Fibroblast of lung (primary cell): ENCODE data around the gene PRRC2B. TPM values are rescaled to one million over a fixed set of nuclear protein-coding genes. Genes with fewer than 3 reads are reported as not detected.

Experiments
- DNase-seq, 2 donors: peaks; one replicate each; pipeline versions ENCODE4 v3.0.0 to v3.0.0-alpha.2; 2010; ENCODE audit warnings: low read depth in 2 of 2
- H2AFZ ChIP-seq: 2 replicates; pipeline ENCODE4 v1.5.1; 2012; ENCODE audit warnings: low read length, control low read depth, inconsistent platforms
- H3K27ac ChIP-seq: 2 replicates; pipeline ENCODE4 v1.5.1; 2011; ENCODE audit warnings: low read length, control low read depth; ENCODE audit not compliant: insufficient read depth
- H3K27me3 ChIP-seq: 2 replicates; pipeline ENCODE4 v1.5.1; 2011; ENCODE audit warnings: mild to moderate bottlenecking, low read length; ENCODE audit not compliant: control insufficient read depth, insufficient read depth
- H3K36me3 ChIP-seq: 2 replicates; pipeline ENCODE4 v1.5.1; 2011; ENCODE audit warnings: low read length; ENCODE audit not compliant: control insufficient read depth, insufficient read depth
- H3K4me1 ChIP-seq: 2 replicates; pipeline ENCODE4 v1.5.1; 2011; ENCODE audit warnings: low read length; ENCODE audit not compliant: control insufficient read depth, insufficient read depth; ENCODE audit errors: extremely low read depth
- H3K4me2 ChIP-seq: 2 replicates; pipeline ENCODE4 v1.5.1; 2011; ENCODE audit warnings: low read length, control low read depth; ENCODE audit not compliant: insufficient read depth; ENCODE audit errors: extremely low read depth
- H3K4me3 ChIP-seq, 4 experiments: fragments of 200-600 bp in 1 of 4; sonication (generic) in 1 of 4; replicated peaks in 1 of 4; 2 replicates each; pipeline ENCODE4 v1.5.1; 2011 to 2016; ENCODE audit warnings: low read length in 4 of 4, low read depth in 3 of 4, mild to moderate bottlenecking in 3 of 4, control low read depth in 2 of 4, inconsistent platforms in 1 of 4, mixed read lengths in 1 of 4; ENCODE audit not compliant: insufficient read depth in 1 of 4; ENCODE audit errors: control extremely low read depth in 1 of 4
- H3K79me2 ChIP-seq: 2 replicates; pipeline ENCODE4 v1.5.1; 2012; ENCODE audit warnings: mild to moderate bottlenecking, low read length, inconsistent platforms; ENCODE audit not compliant: control insufficient read depth, insufficient read depth
- H3K9ac ChIP-seq: 2 replicates; pipeline ENCODE4 v1.5.1; 2011; ENCODE audit warnings: mild to moderate bottlenecking, low read length, control low read depth; ENCODE audit not compliant: insufficient read depth
- H3K9me3 ChIP-seq: 2 replicates; pipeline ENCODE4 v1.5.1; 2012; ENCODE audit warnings: low read depth, low read length; ENCODE audit not compliant: control insufficient read depth, insufficient read depth
- H4K20me1 ChIP-seq: 2 replicates; pipeline ENCODE4 v1.5.1; 2011; ENCODE audit warnings: low read length; ENCODE audit not compliant: control insufficient read depth, insufficient read depth; ENCODE audit errors: extremely low read depth
- EZH2 ChIP-seq: IDR thresholded peaks from 2 replicates; pipeline ENCODE4 v1.5.1; 2012; ENCODE audit warnings: low read length, control low read depth, mild to moderate bottlenecking; ENCODE audit errors: missing control alignments
- polyA plus RNA-seq, 2 donors: library from polyadenylated mRNA; depleted of rRNA in 1 of 2; stranded (reverse) in 1 of 2; unstranded in 1 of 2; fragments of >200 nt; gene quantifications; 2 replicates each; pipeline ENCODE4 v1.2.1, GENCODE V29; 2011 to 2012; ENCODE audit warnings: missing spikeins in 1 of 2
- total RNA-seq: library from RNA; depleted of rRNA; stranded (reverse); fragments of >200 nt; gene quantifications from 2 replicates; pipeline ENCODE4 v1.2.1, GENCODE V29; 2014
- TF ChIP-seq, protein P1 (sequence below), 2 donors: IDR thresholded peaks in 1 of 2; conservative IDR thresholded peaks in 1 of 2; 1 replicate in 1 of 2; 2 replicates in 1 of 2; pipeline ENCODE4 v1.5.1; 2011 to 2012; ENCODE audit warnings: low read length in 2 of 2, control low read depth in 1 of 2, inconsistent platforms in 1 of 2, low read depth in 1 of 2, mild to moderate bottlenecking in 1 of 2

Gene PRRC2B
- total and polyA plus RNA-seq, 2 donors (not counting 1 experiment from before 2014, with no cell fraction given), result 29.9 to 66.4 TPM

GRCh38 chr9:131438190-131438589 is 44.3 kb downstream of the PRRC2B start:
- Histone ChIP-seq H2AFZ (no peak overlapping the region), H3K4me1 (peaks cover 12% of the 10 kb centered on the region), H3K27me3 (no peaks in the 10 kb centered on the region), H3K9me3 (no peaks in the 10 kb centered on the region), H3K4me3 (no peak overlapping the region), H3K4me2 (no peak overlapping the region), H3K9ac (no peak overlapping the region), H3K27ac (no peak overlapping the region), H3K79me2 (peaks cover 22% of the 10 kb centered on the region), H4K20me1 (no peaks in the 10 kb centered on the region), H3K36me3 (peaks cover 27% of the 10 kb centered on the region)
- DNase-seq, result no peak
- TF ChIP-seq EZH2, result no peak
- TF ChIP-seq, protein P1, sequence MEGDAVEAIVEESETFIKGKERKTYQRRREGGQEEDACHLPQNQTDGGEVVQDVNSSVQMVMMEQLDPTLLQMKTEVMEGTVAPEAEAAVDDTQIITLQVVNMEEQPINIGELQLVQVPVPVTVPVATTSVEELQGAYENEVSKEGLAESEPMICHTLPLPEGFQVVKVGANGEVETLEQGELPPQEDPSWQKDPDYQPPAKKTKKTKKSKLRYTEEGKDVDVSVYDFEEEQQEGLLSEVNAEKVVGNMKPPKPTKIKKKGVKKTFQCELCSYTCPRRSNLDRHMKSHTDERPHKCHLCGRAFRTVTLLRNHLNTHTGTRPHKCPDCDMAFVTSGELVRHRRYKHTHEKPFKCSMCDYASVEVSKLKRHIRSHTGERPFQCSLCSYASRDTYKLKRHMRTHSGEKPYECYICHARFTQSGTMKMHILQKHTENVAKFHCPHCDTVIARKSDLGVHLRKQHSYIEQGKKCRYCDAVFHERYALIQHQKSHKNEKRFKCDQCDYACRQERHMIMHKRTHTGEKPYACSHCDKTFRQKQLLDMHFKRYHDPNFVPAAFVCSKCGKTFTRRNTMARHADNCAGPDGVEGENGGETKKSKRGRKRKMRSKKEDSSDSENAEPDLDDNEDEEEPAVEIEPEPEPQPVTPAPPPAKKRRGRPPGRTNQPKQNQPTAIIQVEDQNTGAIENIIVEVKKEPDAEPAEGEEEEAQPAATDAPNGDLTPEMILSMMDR (conservative IDR thresholded peaks at IDR 0.05 in 1 of 2, IDR thresholded peaks at IDR 0.05 in 1 of 2; ENCODE audit: low read depth in 1 of 2, low read length in 2 of 2), result no peak

GRCh38 chr9:131439224-131439623 is 45.3 kb downstream of the PRRC2B start:
- Histone ChIP-seq H3K27me3 (no peaks in the 10 kb centered on the region), H4K20me1 (no peaks in the 10 kb centered on the region), H3K27ac (no peak overlapping the region), H2AFZ (no peak overlapping the region), H3K9me3 (no peaks in the 10 kb centered on the region), H3K4me1 (peaks cover 1% of the 10 kb centered on the region), H3K9ac (no peak overlapping the region), H3K4me3 (no peak overlapping the region), H3K79me2 (peaks cover 16% of the 10 kb centered on the region), H3K36me3 (peaks cover 32% of the 10 kb centered on the region), H3K4me2 (no peak overlapping the region)
- no peak for DNase-seq
- TF ChIP-seq EZH2, result no peak
- TF ChIP-seq, protein P1 (conservative IDR thresholded peaks at IDR 0.05 in 1 of 2, IDR thresholded peaks at IDR 0.05 in 1 of 2; ENCODE audit: low read depth in 1 of 2, low read length in 2 of 2), result no peak

GRCh38 chr9:131441441-131441840 is 47.6 kb downstream of the PRRC2B start:
- Histone ChIP-seq H3K9ac (no peak overlapping the region), H3K27ac (no peak overlapping the region), H3K4me3 (no peak overlapping the region), H3K27me3 (no peaks in the 10 kb centered on the region), H3K36me3 (peaks cover 34% of the 10 kb centered on the region), H2AFZ (no peak overlapping the region), H3K79me2 (peaks cover 10% of the 10 kb centered on the region), H4K20me1 (no peaks in the 10 kb centered on the region), H3K4me2 (no peak overlapping the region), H3K4me1 (no peaks in the 10 kb centered on the region), H3K9me3 (no peaks in the 10 kb centered on the region)
- DNase-seq, result no peak
- TF ChIP-seq EZH2, result no peak
- TF ChIP-seq, protein P1 (conservative IDR thresholded peaks at IDR 0.05 in 1 of 2, IDR thresholded peaks at IDR 0.05 in 1 of 2; ENCODE audit: low read depth in 1 of 2, low read length in 2 of 2), result no peak
